ENCODE results near the gene WHAMM.

WHAMM gene

GRCh38 chr15:82871832-82872484 is 62.5 kb downstream of the WHAMM start:
- DNase-seq, result no peak

- no peak for DNase-seq
These were observed 63.7 kb downstream of the WHAMM start for GRCh38 chr15:82873000-82873680.

DNA sequence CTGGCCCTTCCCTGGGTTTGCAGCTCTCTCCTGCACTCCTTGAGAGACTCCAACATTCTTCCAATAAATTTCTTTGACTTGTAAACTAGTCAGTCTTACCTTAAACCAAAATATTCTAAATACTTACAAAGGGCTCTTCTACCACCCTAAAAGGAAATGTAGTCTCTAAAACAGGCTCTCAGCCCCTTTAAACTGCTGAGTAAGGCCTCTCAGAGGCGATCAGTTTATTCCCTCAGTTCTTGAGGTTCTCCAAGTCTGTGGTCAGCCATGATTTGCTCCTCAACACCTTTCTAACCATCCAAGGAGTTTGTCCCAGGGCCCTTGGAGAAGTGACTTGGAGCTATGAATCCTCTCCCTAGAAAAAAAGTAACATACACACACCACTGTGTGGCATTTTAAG is 64.8 kb downstream of the WHAMM start:
- DNase-seq, result no peak

DNA sequence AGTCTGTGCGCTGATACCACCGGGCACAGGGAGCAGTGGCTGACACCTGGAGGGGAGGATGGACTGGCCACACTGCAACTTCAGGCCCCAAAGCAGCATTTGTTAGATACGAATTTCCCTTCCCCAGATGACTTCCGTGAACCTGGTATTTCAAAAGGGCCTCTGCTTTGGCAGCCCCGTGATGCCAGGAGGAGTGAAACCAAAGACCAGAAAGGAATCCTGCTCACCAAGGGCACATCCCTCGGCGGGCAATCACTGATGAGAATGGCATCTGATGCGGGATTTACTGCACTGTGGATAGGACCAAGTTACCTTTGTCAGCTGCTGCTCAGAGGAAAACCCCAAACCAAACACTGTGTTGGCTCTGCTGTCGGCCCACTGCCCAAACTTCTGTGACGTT is 65.5 kb downstream of the WHAMM start:
- no peak for DNase-seq

DNA sequence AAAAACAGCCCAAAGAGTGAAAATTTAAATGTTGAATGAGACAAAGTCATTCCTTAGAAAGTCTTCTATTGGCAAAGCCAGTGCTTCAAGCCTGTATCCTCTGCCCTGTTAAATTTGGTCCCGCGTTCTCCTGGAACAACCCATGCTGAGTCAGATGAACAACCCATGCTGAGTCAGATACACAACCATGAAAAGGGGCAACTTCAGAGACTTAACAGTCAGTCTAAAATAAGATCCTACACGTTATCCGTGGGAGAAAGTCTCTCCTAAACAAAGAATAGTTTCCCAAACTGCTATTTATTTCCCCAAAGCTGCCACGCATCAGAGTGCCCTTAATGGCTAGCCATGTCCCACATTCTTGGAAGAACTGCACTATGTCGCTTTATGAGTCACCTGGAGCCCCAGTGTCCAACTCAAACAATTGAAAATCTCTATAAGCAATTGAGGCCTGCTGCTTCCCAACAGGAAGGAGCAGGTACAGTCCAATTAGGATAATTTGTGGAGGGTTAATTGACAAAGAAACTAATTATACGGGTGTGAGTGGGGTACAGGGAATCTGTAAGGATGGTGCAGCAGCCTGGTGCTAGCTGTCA is 66.1 kb downstream of the WHAMM start:
- no peak for DNase-seq

DNA sequence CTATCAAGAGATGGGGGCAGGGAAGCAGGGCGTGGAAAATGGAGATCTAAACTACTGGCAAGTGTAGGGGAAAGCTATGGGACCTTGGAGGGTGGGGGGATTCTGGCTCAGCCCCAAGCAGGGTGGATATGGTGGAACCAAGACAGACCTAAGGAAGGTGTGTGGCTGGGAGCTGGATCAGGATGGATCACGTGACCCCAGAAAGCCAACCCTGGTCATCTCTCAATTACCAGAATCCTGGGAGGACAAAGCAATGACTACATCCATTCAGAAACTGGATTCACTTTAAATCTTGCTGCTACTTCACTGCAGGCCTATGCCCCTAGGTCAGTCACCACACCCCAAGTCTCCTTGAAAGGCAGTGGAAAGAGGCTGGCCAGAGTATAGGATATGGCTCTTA is 68.4 kb downstream of the WHAMM start:
- no peak for DNase-seq

GRCh38 chr15:82878325-82878724 is 68.9 kb downstream of the WHAMM start:
- DNase-seq, result no peak

- no peak for DNase-seq
These were observed 71.3 kb downstream of the WHAMM start for GRCh38 chr15:82880704-82881103.

DNA sequence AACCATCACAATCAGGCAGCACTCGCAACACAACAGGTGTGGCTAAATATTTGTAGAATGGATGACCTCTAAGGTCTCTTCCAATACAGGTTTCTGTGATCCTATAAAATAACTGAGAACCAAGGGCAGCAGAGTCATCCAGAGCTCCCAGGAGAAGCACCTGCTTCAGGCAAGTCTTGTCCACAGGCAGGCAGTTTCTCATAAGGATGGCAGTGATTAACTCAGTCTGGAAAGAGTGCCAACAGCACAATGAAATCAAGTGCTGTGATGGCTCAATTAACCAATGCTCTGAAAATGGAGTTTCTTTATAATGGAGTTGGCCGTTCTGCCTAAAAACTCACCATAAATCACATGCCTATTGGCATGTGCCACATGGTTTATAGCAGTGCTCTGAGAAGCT is 72.3 kb downstream of the WHAMM start:
- no peak for DNase-seq

DNA sequence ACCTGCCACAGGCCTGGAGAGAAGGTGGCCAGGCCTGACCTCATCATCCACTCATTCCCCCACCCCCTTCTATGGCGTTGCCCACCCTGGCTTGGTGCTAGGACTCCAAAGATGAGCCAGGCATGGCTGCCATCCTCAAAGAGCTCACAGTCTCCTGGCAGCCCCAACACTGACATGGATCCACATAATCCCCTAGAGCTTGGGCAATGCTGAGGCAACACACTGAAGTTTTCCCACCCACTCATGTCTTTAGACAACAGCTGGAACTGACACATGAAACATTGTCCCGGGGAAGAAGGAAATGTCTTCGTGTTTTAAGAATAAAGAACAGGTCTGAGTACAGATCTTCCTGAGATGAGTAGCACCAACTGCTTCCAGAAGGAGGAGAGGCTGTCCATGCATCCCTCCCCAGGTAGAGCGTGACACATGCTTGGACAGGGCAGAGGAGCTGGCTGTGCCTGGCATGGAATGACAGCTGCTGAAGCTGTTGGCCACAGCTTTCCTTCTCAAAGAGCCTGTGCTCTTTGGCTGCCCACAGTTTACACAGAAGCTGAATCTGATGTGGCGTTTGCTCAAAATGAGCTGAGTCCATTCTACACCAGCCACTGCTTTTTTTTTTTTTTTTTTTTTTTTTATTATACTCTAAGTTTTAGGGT is 73.0 kb downstream of the WHAMM start:
- DNase-seq, result no peak
